ENCODE measurements around the gene CMTM4.

GRCh38 chr16:66617010-66617434 lies 79.5 kb downstream of the CMTM4 start:
- TF ChIP-seq BHLHE40 (IDR thresholded peaks at IDR 0.05; ENCODE audit: low read depth, low read length) (no peak), CTCF (conservative IDR thresholded peaks at IDR 0.05; ENCODE audit: low read depth, low read length) (no peak)

Measured in IMR-90 (cell line).